HepG2 (cell line): ENCODE data around the gene SESN2. TPM values are rescaled to one million over a fixed set of nuclear protein-coding genes. Genes with fewer than 3 reads are reported as not detected.
A peak's percentile ranks its signal among the peaks of the same experiment; 100 is the strongest.

Experiments used
- DNMT1 ChIP-seq: sonication (generic); formaldehyde crosslinking; IDR thresholded peaks from 2 replicates; pipeline ENCODE4 v1.5.1; 2020; ENCODE audit warnings: mild to moderate bottlenecking, missing genetic modification reagents
- EHMT2 ChIP-seq: fragments of 200-600 bp; sonication (generic); IDR thresholded peaks from 2 replicates; pipeline ENCODE4 v1.7.0; 2017; ENCODE audit warnings: antibody characterized with exemption, low read depth, low read length, borderline replicate concordance
- ELF3 ChIP-seq: IDR thresholded peaks from 2 replicates; pipeline ENCODE4 v1.6.1; 2016; ENCODE audit warnings: missing genetic modification reagents, missing compliant biosample characterization
- GTF2F1 ChIP-seq: fragments of 150-350 bp; IDR thresholded peaks from 2 replicates; pipeline ENCODE4 v1.6.1; 2014; ENCODE audit warnings: low read length
- HNRNPLL ChIP-seq: fragments of 200-400 bp; formaldehyde crosslinking; IDR thresholded peaks from 2 replicates; pipeline ENCODE4 v1.6.1; 2017; ENCODE audit warnings: mild to moderate bottlenecking, low read depth, low read length; ENCODE audit not compliant: poor library complexity, severe bottlenecking
- KAT7 ChIP-seq: IDR thresholded peaks from 2 replicates; pipeline ENCODE4 v1.6.1; 2018; ENCODE audit warnings: borderline replicate concordance, missing compliant biosample characterization
- MED13 ChIP-seq: sonication (generic); formaldehyde crosslinking; IDR thresholded peaks from 2 replicates; pipeline ENCODE4 v1.5.0; 2020; ENCODE audit warnings: missing genetic modification reagents
- NFE2 ChIP-seq: sonication (generic); formaldehyde crosslinking; IDR thresholded peaks from 2 replicates; pipeline ENCODE4 v1.4.0; 2020; ENCODE audit warnings: missing genetic modification reagents
- RARG ChIP-seq: sonication (generic); formaldehyde crosslinking; IDR thresholded peaks from 2 replicates; pipeline ENCODE4 v1.4.0; 2020; ENCODE audit warnings: low read depth, mild to moderate bottlenecking, missing genetic modification reagents
- SP4 ChIP-seq: sonication (generic); formaldehyde crosslinking; IDR thresholded peaks from 2 replicates; pipeline ENCODE4 v1.8.1; 2023; ENCODE audit warnings: mild to moderate bottlenecking, missing genetic modification reagents
- ZBTB3 ChIP-seq: sonication (generic); formaldehyde crosslinking; IDR thresholded peaks from 2 replicates; pipeline ENCODE4 v1.4.0; 2020; ENCODE audit warnings: low read depth, mild to moderate bottlenecking, moderate library complexity, missing genetic modification reagents, borderline replicate concordance
- ZBTB42 ChIP-seq: sonication (generic); formaldehyde crosslinking; IDR thresholded peaks from 2 replicates; pipeline ENCODE4 v1.5.0; 2020; ENCODE audit warnings: mild to moderate bottlenecking, missing genetic modification reagents
- ZC3H4 ChIP-seq: sonication (generic); formaldehyde crosslinking; IDR thresholded peaks from 2 replicates; pipeline ENCODE4 v1.4.0; 2020; ENCODE audit warnings: missing genetic modification reagents, borderline replicate concordance
- ZNF160 ChIP-seq: sonication (generic); formaldehyde crosslinking; IDR thresholded peaks from 2 replicates; pipeline ENCODE4 v1.8.0; 2022; ENCODE audit warnings: mild to moderate bottlenecking, inconsistent platforms, missing genetic modification reagents
- ZNF207 ChIP-seq: fragments of 450-650 bp; IDR thresholded peaks from 2 replicates; pipeline ENCODE4 v1.6.1; 2016; ENCODE audit warnings: antibody characterized with exemption, borderline replicate concordance
- ZNF543 ChIP-seq: sonication (generic); formaldehyde crosslinking; IDR thresholded peaks from 2 replicates; pipeline ENCODE4 v1.4.0; 2020; ENCODE audit warnings: mild to moderate bottlenecking, missing genetic modification reagents
- ZNF572 ChIP-seq: sonication (generic); formaldehyde crosslinking; IDR thresholded peaks from 2 replicates; pipeline ENCODE4 v1.5.1; 2020; ENCODE audit warnings: mild to moderate bottlenecking, missing genetic modification reagents
- ZNF713 ChIP-seq: sonication (generic); formaldehyde crosslinking; IDR thresholded peaks from 2 replicates; pipeline ENCODE4 v1.4.0; 2020; ENCODE audit warnings: mild to moderate bottlenecking, missing genetic modification reagents
- ZNF747 ChIP-seq: sonication (generic); formaldehyde crosslinking; IDR thresholded peaks from 2 replicates; pipeline ENCODE4 v1.8.1; 2023; ENCODE audit warnings: missing genetic modification reagents, mild to moderate bottlenecking, borderline replicate concordance
- ZNF790 ChIP-seq: sonication (generic); formaldehyde crosslinking; IDR thresholded peaks from 2 replicates; pipeline ENCODE4 v1.8.0; 2022; ENCODE audit warnings: missing genetic modification reagents, mild to moderate bottlenecking, borderline replicate concordance
- polyA plus RNA-seq, 8 experiments: library from polyadenylated mRNA; depleted of rRNA in 3 of 8; stranded (reverse) in 7 of 8; unstranded in 1 of 8; fragments of >200 nt; fragmentation: Illumina TruSeq in 4 of 8; extraction: Trizol in 4 of 8; gene quantifications; 2 replicates each; pipeline versions ENCODE4 v1.2.1 to v1.2.3, GENCODE V29; 2011 to 2016; ENCODE audit warnings: low read depth in 4 of 8, missing spikeins in 1 of 8, mixed read lengths in 1 of 8; ENCODE audit not compliant: insufficient read depth in 1 of 8
- total RNA-seq, 5 experiments: library from RNA; depleted of rRNA; stranded (reverse); fragments of >200 nt; fragmentation: Illumina TruSeq; extraction: Trizol; gene quantifications; 2 replicates each; pipeline ENCODE4 v1.2.3, GENCODE V29; 2016; ENCODE audit warnings: low read depth in 1 of 5
- TF ChIP-seq, protein P1 (sequence below): sonication (generic); formaldehyde crosslinking; IDR thresholded peaks from 2 replicates; pipeline ENCODE4 v1.4.0; 2020; ENCODE audit warnings: missing genetic modification reagents, low read depth, mild to moderate bottlenecking, borderline replicate concordance
- TF ChIP-seq, protein P2 (sequence below): sonication (generic); formaldehyde crosslinking; IDR thresholded peaks from 2 replicates; pipeline ENCODE4 v1.5.0; 2020; ENCODE audit warnings: missing genetic modification reagents, mild to moderate bottlenecking, borderline replicate concordance
- TF ChIP-seq, protein P3 (sequence below): sonication (generic); formaldehyde crosslinking; IDR thresholded peaks from 2 replicates; pipeline ENCODE4 v1.9.0; 2022; ENCODE audit warnings: missing genetic modification reagents, mild to moderate bottlenecking, borderline replicate concordance
- TF ChIP-seq, protein P4 (sequence below), 2 experiments: sonication (generic) in 1 of 2; formaldehyde crosslinking in 1 of 2; IDR thresholded peaks; 2 replicates each; pipeline versions ENCODE4 v1.4.0 to v1.6.1; 2018 to 2020; ENCODE audit warnings: missing genetic modification reagents in 2 of 2, borderline replicate concordance in 1 of 2, low read depth in 1 of 2, mild to moderate bottlenecking in 1 of 2, missing biosample characterization in 1 of 2

SESN2 gene
- total and polyA plus RNA-seq, 2 of the 13 experiments (the other 11 are each of a cell fraction or from before 2014, with no cell fraction given) = 13.2 to 19.1 TPM

DNA sequence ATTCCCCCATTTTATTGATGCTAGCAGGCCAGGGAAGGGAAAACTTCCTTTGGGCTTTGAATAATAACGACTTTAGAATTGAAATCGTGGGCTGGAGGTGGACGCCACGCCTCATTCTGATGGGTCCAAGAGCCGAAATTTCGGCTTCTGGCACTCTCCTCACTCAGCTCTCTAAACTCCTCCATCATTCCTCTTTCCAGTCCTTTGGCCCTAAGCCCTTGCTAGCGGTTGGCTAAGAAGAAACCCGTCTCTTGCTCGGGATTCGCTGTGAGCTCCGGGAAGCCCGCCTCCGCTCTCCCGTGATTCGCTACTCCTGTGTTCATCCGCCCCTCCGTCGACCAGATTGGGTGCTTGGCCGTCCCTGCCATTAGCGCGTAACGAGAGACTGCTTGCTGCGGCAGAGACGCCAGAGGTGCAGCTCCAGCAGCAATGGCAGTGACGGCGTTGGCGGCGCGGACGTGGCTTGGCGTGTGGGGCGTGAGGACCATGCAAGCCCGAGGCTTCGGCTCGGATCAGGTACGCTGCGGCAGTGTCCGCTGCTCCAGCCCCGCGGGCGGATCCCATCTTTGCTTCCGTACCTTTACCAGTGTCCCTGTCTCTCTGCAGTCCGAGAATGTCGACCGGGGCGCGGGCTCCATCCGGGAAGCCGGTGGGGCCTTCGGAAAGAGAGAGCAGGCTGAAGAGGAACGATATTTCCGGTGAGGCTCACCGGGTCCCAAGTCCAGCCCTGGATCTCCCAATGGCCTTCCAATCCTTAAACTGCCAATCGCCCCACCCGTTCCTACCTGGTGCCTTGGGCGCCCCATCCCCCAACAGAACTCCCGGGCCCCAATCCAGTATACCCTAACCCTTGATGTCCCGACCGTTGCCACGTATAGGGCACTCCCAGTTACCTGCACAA is 23.3 kb upstream of the SESN2 start, which contains the start of gene ATP5IF1 (continued):
- no peak for TF ChIP-seq ZNF713 (CRISPR knock-in tag)
- TF ChIP-seq, protein P1, sequence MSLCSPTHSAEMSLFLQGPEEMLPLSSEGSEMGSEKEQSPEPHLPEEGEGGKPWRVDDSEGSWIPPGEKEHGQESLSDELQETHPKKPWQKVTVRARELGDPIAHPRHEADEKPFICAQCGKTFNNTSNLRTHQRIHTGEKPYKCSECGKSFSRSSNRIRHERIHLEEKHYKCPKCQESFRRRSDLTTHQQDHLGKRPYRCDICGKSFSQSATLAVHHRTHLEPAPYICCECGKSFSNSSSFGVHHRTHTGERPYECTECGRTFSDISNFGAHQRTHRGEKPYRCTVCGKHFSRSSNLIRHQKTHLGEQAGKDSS = peak; percentile 61; the same call in 1 of the 2 replicates
- TF ChIP-seq ZC3H4 = no peak
- 0 out of 2 replicates have a peak, but pooled peaks have one; percentile 82 for TF ChIP-seq ZNF747 (CRISPR knock-in tag)
- TF ChIP-seq RARG (CRISPR knock-in tag) = peak; percentile 50; the same call in 1 of the 2 replicates
- TF ChIP-seq DNMT1 = peak; percentile 45; the same call in 1 of the 2 replicates
- TF ChIP-seq ZNF790 = peak; percentile 27; the same call in 1 of the 2 replicates
- TF ChIP-seq ZNF160 (CRISPR knock-in tag) = peak; percentile 29; the same call in 1 of the 2 replicates
- TF ChIP-seq GTF2F1 = no peak; the same call in 1 of the 2 replicates
- TF ChIP-seq EHMT2 = no peak
- peak; percentile 88 for TF ChIP-seq HNRNPLL
- peak; percentile 80; the same call in 1 of the 2 replicates for TF ChIP-seq ZBTB3 (CRISPR knock-in tag)
- TF ChIP-seq, protein P2, sequence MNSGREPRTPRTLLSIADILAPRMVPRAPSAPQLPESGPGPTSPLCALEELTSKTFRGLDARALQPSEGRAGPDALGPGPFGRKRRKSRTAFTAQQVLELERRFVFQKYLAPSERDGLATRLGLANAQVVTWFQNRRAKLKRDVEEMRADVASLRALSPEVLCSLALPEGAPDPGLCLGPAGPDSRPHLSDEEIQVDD = peak; percentile 90
- no peak for TF ChIP-seq ZNF207
- TF ChIP-seq ZNF572 (CRISPR knock-in tag) = peak; percentile 70; the same call in 1 of the 2 replicates
- TF ChIP-seq NFE2 (CRISPR knock-in tag) = no peak
- peak; percentile 96 for TF ChIP-seq KAT7
- 0 out of 2 replicates have a peak, but pooled peaks have one; percentile 65 for TF ChIP-seq MED13
- peak; percentile 69; the same call in 1 of the 2 replicates for TF ChIP-seq SP4 (CRISPR knock-in tag)
- TF ChIP-seq, protein P3, sequence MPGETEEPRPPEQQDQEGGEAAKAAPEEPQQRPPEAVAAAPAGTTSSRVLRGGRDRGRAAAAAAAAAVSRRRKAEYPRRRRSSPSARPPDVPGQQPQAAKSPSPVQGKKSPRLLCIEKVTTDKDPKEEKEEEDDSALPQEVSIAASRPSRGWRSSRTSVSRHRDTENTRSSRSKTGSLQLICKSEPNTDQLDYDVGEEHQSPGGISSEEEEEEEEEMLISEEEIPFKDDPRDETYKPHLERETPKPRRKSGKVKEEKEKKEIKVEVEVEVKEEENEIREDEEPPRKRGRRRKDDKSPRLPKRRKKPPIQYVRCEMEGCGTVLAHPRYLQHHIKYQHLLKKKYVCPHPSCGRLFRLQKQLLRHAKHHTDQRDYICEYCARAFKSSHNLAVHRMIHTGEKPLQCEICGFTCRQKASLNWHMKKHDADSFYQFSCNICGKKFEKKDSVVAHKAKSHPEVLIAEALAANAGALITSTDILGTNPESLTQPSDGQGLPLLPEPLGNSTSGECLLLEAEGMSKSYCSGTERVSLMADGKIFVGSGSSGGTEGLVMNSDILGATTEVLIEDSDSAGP = peak; percentile 96
- 0 out of 2 replicates have a peak, but pooled peaks have one; percentile 78 for TF ChIP-seq ZNF543
- peak; percentile 79 for TF ChIP-seq ZBTB42 (CRISPR knock-in tag)
- peak; percentile 58; the same call in 1 of the 2 replicates for TF ChIP-seq ELF3 (CRISPR knock-in tag)
- TF ChIP-seq, protein P4, sequence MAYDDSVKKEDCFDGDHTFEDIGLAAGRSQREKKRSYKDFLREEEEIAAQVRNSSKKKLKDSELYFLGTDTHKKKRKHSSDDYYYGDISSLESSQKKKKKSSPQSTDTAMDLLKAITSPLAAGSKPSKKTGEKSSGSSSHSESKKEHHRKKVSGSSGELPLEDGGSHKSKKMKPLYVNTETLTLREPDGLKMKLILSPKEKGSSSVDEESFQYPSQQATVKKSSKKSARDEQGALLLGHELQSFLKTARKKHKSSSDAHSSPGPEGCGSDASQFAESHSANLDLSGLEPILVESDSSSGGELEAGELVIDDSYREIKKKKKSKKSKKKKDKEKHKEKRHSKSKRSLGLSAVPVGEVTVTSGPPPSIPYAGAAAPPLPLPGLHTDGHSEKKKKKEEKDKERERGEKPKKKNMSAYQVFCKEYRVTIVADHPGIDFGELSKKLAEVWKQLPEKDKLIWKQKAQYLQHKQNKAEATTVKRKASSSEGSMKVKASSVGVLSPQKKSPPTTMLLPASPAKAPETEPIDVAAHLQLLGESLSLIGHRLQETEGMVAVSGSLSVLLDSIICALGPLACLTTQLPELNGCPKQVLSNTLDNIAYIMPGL (CRISPR knock-in tag; IDR thresholded peaks at IDR 0.05; ENCODE audit: borderline replicate concordance in 1 of 2, low read depth in 1 of 2) = peak; percentile 86 to 94; a peak in 2 of 4 replicates
